Measurements from ENCODE around the gene DNAJA3. TPM values are rescaled to one million over a fixed set of nuclear protein-coding genes. Genes with fewer than 3 reads are reported as not detected.

The DNAJA3 gene
- total and polyA plus RNA-seq, 5 donors = 40.4 to 54.0 (median 48.4) TPM

GRCh38 chr16:4381935-4382794 lies 43.5 kb upstream of the DNAJA3 start:
- Histone ChIP-seq H3K27ac (ENCODE audit: low read length) (no peak overlapping the region), H3K4me3 (ENCODE audit: low read length) (no peak overlapping the region), H3K9me3 (ENCODE audit: control insufficient read depth, low read length) (no peaks in the 10 kb centered on the region), H3K27me3 (ENCODE audit: control insufficient read depth, insufficient read depth) (no peaks in the 10 kb centered on the region), H3K4me1 (ENCODE audit: control insufficient read depth, insufficient read depth, low read length) (peaks cover 11% of the 10 kb centered on the region)
- ATAC-seq (no peak), DNase-seq (peak; percentile 26 to 60 (median 53))
- intact Hi-C loops (cut with DNase I) = no loop called here
- WGBS = 93% methylated on average over 55 of the region's 55 CpGs

GRCh38 chr16:4382795-4383357 lies 42.8 kb upstream of the DNAJA3 start:
- 79% methylated on average over 21 of the region's 21 CpGs for WGBS
- peak in 2 of 3 donors; percentile 14 to 68 for DNase-seq
- Histone ChIP-seq H3K4me3 (ENCODE audit: low read length) (no peak overlapping the region), H3K27me3 (ENCODE audit: control insufficient read depth, insufficient read depth) (no peaks in the 10 kb centered on the region), H3K27ac (ENCODE audit: low read length) (no peak overlapping the region), H3K9me3 (ENCODE audit: control insufficient read depth, low read length) (no peaks in the 10 kb centered on the region), H3K4me1 (ENCODE audit: control insufficient read depth, insufficient read depth, low read length) (peaks cover 8% of the 10 kb centered on the region)
- intact Hi-C loops (cut with DNase I) = no loop called here
- no peak for ATAC-seq

- intact Hi-C loops (cut with DNase I) = no loop called here
- 89% methylated on average over 12 of the region's 12 CpGs for WGBS
Observed at GRCh38 chr16:4383591-4384444, 41.9 kb upstream of the DNAJA3 start.

GRCh38 chr16:4384509-4384942 lies 41.1 kb upstream of the DNAJA3 start:
- H3K27me3 ChIP-seq (ENCODE audit: control insufficient read depth, insufficient read depth) = no peaks in the 10 kb centered on the region
- intact Hi-C loops (cut with DNase I) = no loop called here
- H3K4me1 ChIP-seq (ENCODE audit: control insufficient read depth, insufficient read depth, low read length) = peaks cover 2% of the 10 kb centered on the region
- H3K9me3 ChIP-seq (ENCODE audit: control insufficient read depth, low read length) = no peaks in the 10 kb centered on the region
- H3K27ac ChIP-seq (ENCODE audit: low read length) = no peak overlapping the region
- H3K4me3 ChIP-seq (ENCODE audit: low read length) = no peak overlapping the region
- no peak for ATAC-seq
- 54% methylated on average over 20 of the region's 20 CpGs for WGBS
- DNase-seq = peak; percentile 39 to 81 (median 76)

More at GRCh38 chr16:4383591-4384444, 41.9 kb upstream of the DNAJA3 start:
- no peak overlapping the region for H3K4me3 ChIP-seq (ENCODE audit: low read length)
- ATAC-seq = no peak
- H3K27ac ChIP-seq (ENCODE audit: low read length) = no peak overlapping the region
- H3K9me3 ChIP-seq (ENCODE audit: control insufficient read depth, low read length) = no peaks in the 10 kb centered on the region
- DNase-seq = peak in 2 of 3 donors; percentile 10 to 59
- H3K27me3 ChIP-seq (ENCODE audit: control insufficient read depth, insufficient read depth) = no peaks in the 10 kb centered on the region
- H3K4me1 ChIP-seq (ENCODE audit: control insufficient read depth, insufficient read depth, low read length) = peaks cover 1% of the 10 kb centered on the region

- Histone ChIP-seq H3K4me1 (ENCODE audit: control insufficient read depth, insufficient read depth, low read length) (peaks cover 2% of the 10 kb centered on the region), H3K4me3 (ENCODE audit: low read length) (no peak overlapping the region), H3K9me3 (ENCODE audit: control insufficient read depth, low read length) (no peaks in the 10 kb centered on the region), H3K27ac (ENCODE audit: low read length) (no peak overlapping the region), H3K27me3 (ENCODE audit: control insufficient read depth, insufficient read depth) (no peaks in the 10 kb centered on the region)
- WGBS = 80% methylated on average over 20 of the region's 20 CpGs
- DNase-seq (peak in 2 of 3 donors; percentile 27 to 65), ATAC-seq (no peak)
- intact Hi-C loops (cut with DNase I) = no loop called here
Observed at GRCh38 chr16:4385066-4385788, 40.4 kb upstream of the DNAJA3 start.

GRCh38 chr16:4385789-4386450 lies 39.7 kb upstream of the DNAJA3 start:
- intact Hi-C loops (cut with DNase I) = no loop called here
- Histone ChIP-seq H3K4me3 (ENCODE audit: low read length) (no peak overlapping the region), H3K27me3 (ENCODE audit: control insufficient read depth, insufficient read depth) (no peaks in the 10 kb centered on the region), H3K27ac (ENCODE audit: low read length) (no peak overlapping the region), H3K4me1 (ENCODE audit: control insufficient read depth, insufficient read depth, low read length) (peaks cover 2% of the 10 kb centered on the region), H3K9me3 (ENCODE audit: control insufficient read depth, low read length) (no peaks in the 10 kb centered on the region)
- ATAC-seq = no peak
- DNase-seq = peak in 2 of 3 donors; percentile 21 to 62
- 67% methylated on average over 11 of the region's 11 CpGs for whole genome bisulfite sequencing

GRCh38 chr16:4386451-4386805 lies 39.2 kb upstream of the DNAJA3 start:
- ATAC-seq = peak in 1 of 2 donors; percentile 9
- peaks cover 2% of the 10 kb centered on the region for H3K4me1 ChIP-seq (ENCODE audit: control insufficient read depth, insufficient read depth, low read length)

GRCh38 chr16:4386951-4387565 lies 38.6 kb upstream of the DNAJA3 start:
- Histone ChIP-seq H3K9me3 (ENCODE audit: control insufficient read depth, low read length) (no peaks in the 10 kb centered on the region), H3K4me1 (ENCODE audit: control insufficient read depth, insufficient read depth, low read length) (peaks cover 2% of the 10 kb centered on the region), H3K27me3 (ENCODE audit: control insufficient read depth, insufficient read depth) (no peaks in the 10 kb centered on the region), H3K4me3 (ENCODE audit: low read length) (no peak overlapping the region), H3K27ac (ENCODE audit: low read length) (no peak overlapping the region)
- intact Hi-C loops (cut with DNase I) = no loop called here
- DNase-seq (peak; percentile 33 to 63 (median 63)), ATAC-seq (no peak)
- WGBS = 73% methylated on average over 10 of the region's 10 CpGs

More at GRCh38 chr16:4386451-4386805, 39.2 kb upstream of the DNAJA3 start:
- intact Hi-C loops (cut with DNase I) = no loop called here
- peak; percentile 49 to 76 (median 76) for DNase-seq
- Histone ChIP-seq H3K9me3 (ENCODE audit: control insufficient read depth, low read length) (no peaks in the 10 kb centered on the region), H3K27me3 (ENCODE audit: control insufficient read depth, insufficient read depth) (no peaks in the 10 kb centered on the region), H3K27ac (ENCODE audit: low read length) (no peak overlapping the region), H3K4me3 (ENCODE audit: low read length) (no peak overlapping the region)
- 65% methylated on average over 8 of the region's 8 CpGs for WGBS

GRCh38 chr16:4387781-4388180 lies 37.9 kb upstream of the DNAJA3 start:
- peaks cover 2% of the 10 kb centered on the region for H3K4me1 ChIP-seq (ENCODE audit: control insufficient read depth, insufficient read depth, low read length)

More at GRCh38 chr16:4387781-4388180, 37.9 kb upstream of the DNAJA3 start:
- intact Hi-C loops (cut with DNase I) = no loop called here
- DNase-seq = peak; percentile 23 to 69 (median 49)
- no peaks in the 10 kb centered on the region for H3K27me3 ChIP-seq (ENCODE audit: control insufficient read depth, insufficient read depth)
- WGBS = 91% methylated on average over 20 of the region's 20 CpGs
- ATAC-seq = no peak
- H3K4me3 ChIP-seq (ENCODE audit: low read length) = no peak overlapping the region
- H3K27ac ChIP-seq (ENCODE audit: low read length) = no peak overlapping the region
- H3K9me3 ChIP-seq (ENCODE audit: control insufficient read depth, low read length) = no peaks in the 10 kb centered on the region

Measured in right cardiac atrium (tissue), 5 donors.